GM19372 (cell line): Measurements from ENCODE around the gene CNOT6L.

Experiments used
- ATAC-seq: cut with Tn5 transposase; IDR thresholded peaks from one replicate; pipeline ENCODE4 v1.9.1; 2021; ENCODE audit warnings: mild to moderate bottlenecking, low read depth, moderate library complexity; ENCODE audit not compliant: unreplicated experiment

The CNOT6L gene

GRCh38 chr4:77715414-77716290 is 103.5 kb downstream of the CNOT6L start:
- ATAC-seq = no peak

GRCh38 chr4:77714514-77714913 is 104.7 kb downstream of the CNOT6L start:
- ATAC-seq = no peak

GRCh38 chr4:77713884-77714283 is 105.3 kb downstream of the CNOT6L start:
- no peak for ATAC-seq

GRCh38 chr4:77712675-77713074 is 106.5 kb downstream of the CNOT6L start:
- no peak for ATAC-seq

GRCh38 chr4:77711469-77711868 is 107.7 kb downstream of the CNOT6L start:
- no peak for ATAC-seq

GRCh38 chr4:77710684-77711083 is 108.5 kb downstream of the CNOT6L start:
- no peak for ATAC-seq

GRCh38 chr4:77710059-77710458 is 109.1 kb downstream of the CNOT6L start:
- no peak for ATAC-seq

GRCh38 chr4:77706717-77707116 is 112.5 kb downstream of the CNOT6L start:
- no peak for ATAC-seq

GRCh38 chr4:77703666-77704065 is 115.5 kb downstream of the CNOT6L start:
- no peak for ATAC-seq

- ATAC-seq = no peak
Measured at GRCh38 chr4:77701121-77701520, 118.0 kb downstream of the CNOT6L start.

GRCh38 chr4:77699731-77700210 is 119.4 kb downstream of the CNOT6L start:
- no peak for ATAC-seq

GRCh38 chr4:77697860-77698590 is 121.1 kb downstream of the CNOT6L start:
- no peak for ATAC-seq

GRCh38 chr4:77695774-77696173 is 123.4 kb downstream of the CNOT6L start:
- no peak for ATAC-seq

- ATAC-seq = no peak
Measured at GRCh38 chr4:77692847-77693432, 126.2 kb downstream of the CNOT6L start.

GRCh38 chr4:77681792-77682191 is 137.4 kb downstream of the CNOT6L start:
- no peak for ATAC-seq

- ATAC-seq = no peak
Measured at GRCh38 chr4:77676842-77677241, 142.3 kb downstream of the CNOT6L start.

- no peak for ATAC-seq
Measured at GRCh38 chr4:77671051-77671450, 148.1 kb downstream of the CNOT6L start.

GRCh38 chr4:77669946-77670590 is 149.1 kb downstream of the CNOT6L start:
- no peak for ATAC-seq

- ATAC-seq = no peak
Measured at GRCh38 chr4:77665381-77666069, 153.6 kb downstream of the CNOT6L start.
